ENCODE data around the gene PDGFA.
"Not testable (repeated sequence)": the region's sequence is repeated elsewhere in the genome, so short reads cannot be mapped to it uniquely, and the experiment has no call there.

Gene PDGFA

GRCh38 chr7:519484-520390 is at the start of gene PDGFA:
TSS of gene PDGFA (minus strand) at chr7:519846. CDS start at chr7:519001, 845 bp downstream.
- no peak for DNase-seq

GRCh38 chr7:568031-568951 is 48.6 kb upstream of the PDGFA start:
- DNase-seq = no peak

- no peak for DNase-seq
Observed at GRCh38 chr7:567305-567883, 47.7 kb upstream of the PDGFA start.

GRCh38 chr7:566100-566499 is 46.5 kb upstream of the PDGFA start:
- no peak for DNase-seq

DNA sequence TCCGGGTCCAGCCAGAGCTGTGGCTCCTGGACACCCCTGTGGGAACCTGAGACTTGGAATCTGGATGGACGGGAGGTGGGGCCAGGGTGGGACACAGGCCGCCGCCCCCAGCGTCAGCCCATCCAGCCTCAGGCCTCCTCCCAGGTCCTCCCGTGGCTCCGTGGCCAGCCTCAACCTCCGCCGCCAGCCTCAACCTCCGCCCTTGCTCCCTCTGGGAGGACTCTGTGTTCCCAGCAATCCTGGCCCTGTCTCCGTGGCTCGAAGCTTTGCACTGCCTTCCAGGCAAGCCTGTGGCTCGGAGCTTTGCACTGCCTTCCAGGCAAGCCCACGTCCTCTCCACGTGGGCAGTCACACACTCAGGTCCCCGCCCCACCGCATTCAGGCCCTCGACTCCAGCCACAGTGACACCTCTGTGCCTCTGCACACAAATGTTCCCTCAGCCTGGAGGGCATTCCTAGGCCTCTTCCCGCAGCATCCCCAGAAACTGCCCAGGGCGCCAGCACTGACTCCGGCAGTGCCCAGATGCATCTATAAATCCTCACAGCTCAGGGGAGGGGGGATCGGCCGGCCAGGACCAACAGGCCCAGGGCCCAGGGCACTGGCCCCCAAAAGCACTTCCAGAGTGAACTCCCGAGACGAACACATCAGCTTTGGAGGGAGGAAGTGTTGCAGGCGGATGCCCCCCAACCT is 44.7 kb upstream of the PDGFA start:
- no peak for DNase-seq

DNA sequence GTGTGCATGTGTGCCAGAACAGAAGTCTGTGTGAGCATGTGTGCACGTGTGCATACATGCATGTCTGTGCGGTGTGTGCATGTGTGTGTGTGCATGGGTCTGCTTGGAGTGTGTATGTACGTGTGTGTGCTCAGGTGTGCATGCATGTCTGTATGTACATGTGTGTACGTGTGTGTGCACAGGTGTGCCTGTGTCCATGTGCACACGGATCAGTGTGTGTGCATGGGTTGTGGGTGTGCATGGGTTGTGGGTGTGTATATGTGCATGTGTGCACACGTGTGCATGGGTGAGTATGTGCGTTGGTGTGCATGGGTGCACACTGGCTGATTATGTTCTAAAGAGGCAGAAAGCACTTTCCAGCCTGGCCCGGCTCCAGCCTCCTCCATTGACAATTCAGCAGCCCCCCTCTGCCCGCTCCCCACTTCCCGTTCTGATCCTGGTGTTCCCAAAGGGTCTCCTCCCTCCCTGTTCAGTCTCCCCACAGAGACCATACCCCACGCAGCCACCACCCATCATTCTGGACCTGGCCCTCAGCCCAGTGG is 44.1 kb upstream of the PDGFA start:
- DNase-seq = no peak

DNA sequence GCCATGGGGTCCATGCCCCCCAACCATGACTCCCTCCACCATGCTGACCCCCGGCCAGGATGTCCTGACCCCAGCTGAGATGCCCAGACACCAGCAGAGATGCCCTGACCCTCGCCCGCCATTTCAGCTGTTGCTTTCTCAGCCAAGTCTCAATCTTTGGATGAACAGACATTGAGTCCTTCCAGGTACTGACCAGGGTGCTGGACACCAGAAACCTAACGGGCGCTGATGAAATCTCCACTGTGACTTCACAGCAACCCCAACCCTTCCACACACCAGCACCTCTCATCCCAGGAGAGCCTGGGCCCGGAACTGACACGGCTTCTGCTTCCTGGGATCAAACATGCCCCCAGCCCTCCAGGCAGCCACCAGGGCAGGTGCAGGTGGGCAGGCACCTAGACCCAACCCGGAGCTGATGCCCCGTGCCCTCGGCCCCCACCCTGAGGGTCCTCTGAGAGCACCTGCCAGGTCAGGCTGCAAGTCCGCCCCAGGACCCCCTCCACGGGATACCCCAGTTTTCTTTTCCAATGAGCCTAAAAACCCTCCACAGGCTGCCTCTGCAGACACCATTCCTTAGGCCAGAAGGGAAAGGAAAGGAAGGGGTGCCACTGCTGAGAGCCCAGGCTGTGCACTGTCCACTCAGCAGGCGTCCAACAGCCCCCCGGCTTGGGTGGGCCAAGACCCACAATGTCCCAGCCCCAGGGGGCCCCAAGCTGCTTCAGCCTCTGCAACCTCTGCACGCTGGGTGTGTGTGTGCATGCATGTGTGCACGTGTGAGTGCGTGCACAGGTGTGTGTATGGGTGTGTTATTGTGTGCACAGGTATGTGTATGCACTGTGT is 43.4 kb upstream of the PDGFA start:
- no peak for DNase-seq

DNA sequence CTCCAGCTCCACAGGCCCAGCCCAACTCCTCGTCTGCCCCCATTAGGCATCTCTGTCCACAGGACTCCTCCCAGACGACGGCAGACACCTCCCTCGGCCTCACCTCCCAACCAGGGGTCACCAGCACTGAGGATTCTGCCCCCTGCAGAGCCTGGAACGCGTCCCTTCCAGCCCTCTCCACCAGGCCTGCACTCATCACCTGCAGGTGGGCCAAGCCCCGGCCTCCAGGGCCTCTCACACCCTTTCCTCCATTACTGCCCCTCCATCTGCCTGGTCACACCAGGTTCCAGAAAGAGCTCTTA is 42.7 kb upstream of the PDGFA start:
- DNase-seq = no peak

- no peak for DNase-seq
Observed at GRCh38 chr7:561631-562373, 42.2 kb upstream of the PDGFA start.

GRCh38 chr7:560966-561630 is 41.5 kb upstream of the PDGFA start:
- DNase-seq = no peak

- no peak for DNase-seq
Observed at GRCh38 chr7:559396-559705, 39.7 kb upstream of the PDGFA start.

- no peak for DNase-seq
Observed at GRCh38 chr7:557558-557881, 37.9 kb upstream of the PDGFA start.

GRCh38 chr7:556837-557557 is 37.4 kb upstream of the PDGFA start:
- DNase-seq = no peak

- DNase-seq = no peak
Observed at GRCh38 chr7:556291-556826, 36.7 kb upstream of the PDGFA start.

DNA sequence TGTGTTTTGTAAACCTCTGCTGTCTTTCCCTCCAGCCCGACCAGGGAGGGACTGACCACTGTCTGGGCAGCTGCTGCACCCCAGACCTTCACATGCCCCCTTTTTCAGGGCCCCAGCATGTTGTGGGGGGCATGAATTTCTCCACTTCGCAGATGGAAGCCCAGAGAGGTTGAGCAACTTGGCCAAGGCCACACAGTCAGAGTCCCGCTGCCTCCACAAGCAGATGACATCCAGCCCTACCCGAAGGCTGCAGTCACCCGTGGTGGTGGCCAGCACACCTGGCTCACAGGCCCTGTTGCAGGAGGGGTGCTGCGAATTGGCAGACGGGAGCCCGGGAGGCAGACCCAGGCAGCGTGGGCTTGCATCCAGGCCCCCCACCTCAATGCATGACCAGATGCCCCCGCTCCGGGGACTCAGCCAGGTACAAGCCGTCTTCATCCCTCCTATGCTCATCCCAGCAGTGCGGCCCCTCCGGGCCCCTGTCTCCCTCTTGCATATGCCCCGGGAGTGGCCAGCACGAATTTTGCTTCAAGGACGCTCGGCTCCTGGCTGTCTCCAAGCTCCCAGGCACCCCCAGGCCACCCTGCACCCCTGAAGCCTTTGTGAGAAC is 36.0 kb upstream of the PDGFA start:
- no peak for DNase-seq

GRCh38 chr7:553636-554111 is 34.0 kb upstream of the PDGFA start:
- DNase-seq = no peak

- DNase-seq = no peak
Observed at GRCh38 chr7:552868-553635, 33.4 kb upstream of the PDGFA start.

DNA sequence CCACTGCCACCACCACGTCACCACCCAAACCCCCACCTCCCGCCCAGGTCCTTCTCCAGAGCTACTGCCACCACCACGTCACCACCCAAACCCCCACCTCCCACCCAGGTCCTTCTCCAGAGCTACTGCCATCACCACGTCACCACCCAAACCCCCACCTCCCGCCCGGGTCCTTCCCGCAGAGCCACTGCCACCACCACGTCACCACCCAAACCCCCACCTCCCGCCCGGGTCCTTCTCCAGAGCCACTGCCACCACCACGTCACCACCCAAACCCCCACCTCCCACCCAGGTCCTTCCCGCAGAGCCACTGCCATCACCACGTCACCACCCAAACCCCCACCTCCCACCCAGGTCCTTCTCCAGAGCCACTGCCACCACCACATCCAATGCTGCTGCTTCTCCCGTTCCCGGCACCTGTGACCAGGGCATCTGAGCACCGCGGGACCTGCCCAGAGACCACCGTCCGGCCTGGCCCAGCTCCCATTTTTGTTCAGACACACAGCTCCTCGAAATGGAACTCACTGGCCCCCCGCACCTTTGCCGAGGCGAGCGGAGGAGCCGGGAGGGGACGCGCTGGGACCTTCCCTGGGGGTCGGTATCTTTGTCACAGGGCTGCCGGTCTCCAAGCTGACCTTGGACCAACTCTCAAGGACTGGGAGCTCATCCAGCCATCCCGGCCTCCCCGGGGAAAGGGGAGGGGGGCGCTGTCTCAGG is 32.7 kb upstream of the PDGFA start:
- DNase-seq = not testable (repeated sequence)
